HAP-1 (cell line): ENCODE data around the gene CNNM3.
A peak's percentile ranks its signal among the peaks of the same experiment; 100 is the strongest.

Experiments used
- DNase-seq, 2 experiments: peaks; one replicate each; pipeline ENCODE4 v3.0.0-alpha.2; 2016 to 2020; ENCODE audit warnings: low spot score in 2 of 2
- H3K27me3 ChIP-seq: fragments of 250-450 bp; sonication (Bioruptor Pico); 2 replicates; pipeline ENCODE4 v1.5.1; 2020; ENCODE audit warnings: low read depth, mild to moderate bottlenecking, moderate library complexity
- H3K36me3 ChIP-seq: fragments of 250-450 bp; sonication (Bioruptor Pico); replicated peaks from 2 replicates; pipeline ENCODE4 v1.5.1; 2020; ENCODE audit warnings: mild to moderate bottlenecking
- H3K4me1 ChIP-seq: fragments of 250-450 bp; sonication (Bioruptor Pico); 2 replicates; pipeline ENCODE4 v1.5.1; 2020; ENCODE audit warnings: mild to moderate bottlenecking
- H3K4me3 ChIP-seq: fragments of 250-450 bp; sonication (Bioruptor Pico); 2 replicates; pipeline ENCODE4 v1.5.1; 2020; ENCODE audit warnings: mild to moderate bottlenecking, moderate library complexity
- H3K9me3 ChIP-seq: fragments of 250-450 bp; sonication (Bioruptor Pico); 2 replicates; pipeline ENCODE4 v1.5.1; 2020; ENCODE audit warnings: mild to moderate bottlenecking, moderate library complexity
- in situ Hi-C: fragments of 300-500 bp; cut with MboI; formaldehyde crosslinking; loops from 3 replicates; pipeline ENCODE4 v1.14.3; 2020; ENCODE audit warnings: low sequenced_read_pairs, inconsistent platforms, mixed read lengths

The CNNM3 gene

GRCh38 chr2:96816127-96816835 is at the start of gene CNNM3:
Gene CNNM3, plus strand, starts transcription at chr2:96816268. Its CDS starts 10 bp downstream, at chr2:96816278.
- Histone ChIP-seq H3K36me3 (peaks cover 3% of the 10 kb centered on the region), H3K27me3 (no peaks in the 10 kb centered on the region), H3K9me3 (no peaks in the 10 kb centered on the region), H3K4me3 (peak within 1 kb of the TSS; percentile 48), H3K4me1 (peaks cover 4% of the 10 kb centered on the region; the same call in 1 of the 2 replicates)
- peak; percentile 91 to 98 for DNase-seq
- in situ Hi-C loops: no loop called here

GRCh38 chr2:96767135-96767871 is 48.8 kb upstream of the CNNM3 start:
- H3K9me3 ChIP-seq: no peaks in the 10 kb centered on the region
- DNase-seq: no peak
- H3K4me3 ChIP-seq: no peak overlapping the region
- in situ Hi-C loops: no loop called here
- peaks cover 15% of the 10 kb centered on the region; the same call in 1 of the 2 replicates for H3K4me1 ChIP-seq
- no peaks in the 10 kb centered on the region for H3K27me3 ChIP-seq
- H3K36me3 ChIP-seq: no peaks in the 10 kb centered on the region; the same call in 1 of the 2 replicates

- Histone ChIP-seq H3K36me3 (no peaks in the 10 kb centered on the region; the same call in 1 of the 2 replicates), H3K9me3 (no peaks in the 10 kb centered on the region), H3K27me3 (no peaks in the 10 kb centered on the region), H3K4me3 (no peak overlapping the region), H3K4me1 (peaks cover 14% of the 10 kb centered on the region; the same call in 1 of the 2 replicates)
- in situ Hi-C loops: no loop called here
- DNase-seq: no peak
These were observed 47.9 kb upstream of the CNNM3 start for GRCh38 chr2:96768083-96768561.

- H3K9me3 ChIP-seq: no peaks in the 10 kb centered on the region
- H3K4me3 ChIP-seq: no peak overlapping the region
- DNase-seq: no peak
- in situ Hi-C loops: no loop called here
- H3K4me1 ChIP-seq: peaks cover 4% of the 10 kb centered on the region; the same call in 1 of the 2 replicates
- H3K36me3 ChIP-seq: no peaks in the 10 kb centered on the region; the same call in 1 of the 2 replicates
- H3K27me3 ChIP-seq: no peaks in the 10 kb centered on the region
These were observed 46.3 kb upstream of the CNNM3 start for GRCh38 chr2:96769814-96770213.

GRCh38 chr2:96770442-96771202 is 45.4 kb upstream of the CNNM3 start:
- Histone ChIP-seq H3K9me3 (no peaks in the 10 kb centered on the region), H3K27me3 (no peaks in the 10 kb centered on the region), H3K36me3 (no peaks in the 10 kb centered on the region; the same call in 1 of the 2 replicates), H3K4me3 (no peak overlapping the region), H3K4me1 (no peaks in the 10 kb centered on the region)
- in situ Hi-C loops: no loop called here
- no peak for DNase-seq

- no peak overlapping the region for H3K4me3 ChIP-seq
- no peak for DNase-seq
- no peaks in the 10 kb centered on the region for H3K9me3 ChIP-seq
- H3K36me3 ChIP-seq: no peaks in the 10 kb centered on the region; the same call in 1 of the 2 replicates
- in situ Hi-C loops: no loop called here
- no peaks in the 10 kb centered on the region for H3K4me1 ChIP-seq
- no peaks in the 10 kb centered on the region for H3K27me3 ChIP-seq
These were observed 44.1 kb upstream of the CNNM3 start for GRCh38 chr2:96771796-96772618.

GRCh38 chr2:96772903-96773671 is 43.0 kb upstream of the CNNM3 start:
- Histone ChIP-seq H3K9me3 (no peaks in the 10 kb centered on the region), H3K4me3 (no peak overlapping the region), H3K4me1 (no peaks in the 10 kb centered on the region), H3K27me3 (no peaks in the 10 kb centered on the region), H3K36me3 (no peaks in the 10 kb centered on the region)
- in situ Hi-C loops: no loop called here
- no peak for DNase-seq

GRCh38 chr2:96773922-96774321 is 42.1 kb upstream of the CNNM3 start:
- no peaks in the 10 kb centered on the region for H3K9me3 ChIP-seq
- no peaks in the 10 kb centered on the region for H3K27me3 ChIP-seq
- no peaks in the 10 kb centered on the region for H3K36me3 ChIP-seq
- no peaks in the 10 kb centered on the region for H3K4me1 ChIP-seq
- in situ Hi-C loops: no loop called here
- H3K4me3 ChIP-seq: no peak overlapping the region
- no peak for DNase-seq

- in situ Hi-C loops: no loop called here
- no peak overlapping the region for H3K4me3 ChIP-seq
- no peaks in the 10 kb centered on the region for H3K27me3 ChIP-seq
- DNase-seq: no peak
- no peaks in the 10 kb centered on the region for H3K9me3 ChIP-seq
- no peaks in the 10 kb centered on the region for H3K36me3 ChIP-seq
- H3K4me1 ChIP-seq: no peaks in the 10 kb centered on the region
These were observed 40.9 kb upstream of the CNNM3 start for GRCh38 chr2:96775160-96775559.

- in situ Hi-C loops: no loop called here
- Histone ChIP-seq H3K36me3 (no peaks in the 10 kb centered on the region), H3K27me3 (no peaks in the 10 kb centered on the region), H3K9me3 (no peaks in the 10 kb centered on the region), H3K4me3 (no peak overlapping the region), H3K4me1 (no peaks in the 10 kb centered on the region)
- DNase-seq: no peak
These were observed 32.7 kb upstream of the CNNM3 start for GRCh38 chr2:96783388-96783787.

GRCh38 chr2:96787411-96787810 is 28.7 kb upstream of the CNNM3 start:
- Histone ChIP-seq H3K36me3 (no peaks in the 10 kb centered on the region), H3K9me3 (no peaks in the 10 kb centered on the region), H3K27me3 (no peaks in the 10 kb centered on the region), H3K4me3 (no peak overlapping the region), H3K4me1 (no peaks in the 10 kb centered on the region)
- no peak for DNase-seq
- in situ Hi-C loops: no loop called here

- H3K27me3 ChIP-seq: no peaks in the 10 kb centered on the region
- H3K9me3 ChIP-seq: no peaks in the 10 kb centered on the region
- DNase-seq: no peak
- H3K36me3 ChIP-seq: no peaks in the 10 kb centered on the region
- H3K4me3 ChIP-seq: no peak overlapping the region
- in situ Hi-C loops: no loop called here
- H3K4me1 ChIP-seq: no peaks in the 10 kb centered on the region
These were observed 27.4 kb upstream of the CNNM3 start for GRCh38 chr2:96788442-96789244.
